Measurements from ENCODE around the gene EMC6.

The EMC6 gene

DNA sequence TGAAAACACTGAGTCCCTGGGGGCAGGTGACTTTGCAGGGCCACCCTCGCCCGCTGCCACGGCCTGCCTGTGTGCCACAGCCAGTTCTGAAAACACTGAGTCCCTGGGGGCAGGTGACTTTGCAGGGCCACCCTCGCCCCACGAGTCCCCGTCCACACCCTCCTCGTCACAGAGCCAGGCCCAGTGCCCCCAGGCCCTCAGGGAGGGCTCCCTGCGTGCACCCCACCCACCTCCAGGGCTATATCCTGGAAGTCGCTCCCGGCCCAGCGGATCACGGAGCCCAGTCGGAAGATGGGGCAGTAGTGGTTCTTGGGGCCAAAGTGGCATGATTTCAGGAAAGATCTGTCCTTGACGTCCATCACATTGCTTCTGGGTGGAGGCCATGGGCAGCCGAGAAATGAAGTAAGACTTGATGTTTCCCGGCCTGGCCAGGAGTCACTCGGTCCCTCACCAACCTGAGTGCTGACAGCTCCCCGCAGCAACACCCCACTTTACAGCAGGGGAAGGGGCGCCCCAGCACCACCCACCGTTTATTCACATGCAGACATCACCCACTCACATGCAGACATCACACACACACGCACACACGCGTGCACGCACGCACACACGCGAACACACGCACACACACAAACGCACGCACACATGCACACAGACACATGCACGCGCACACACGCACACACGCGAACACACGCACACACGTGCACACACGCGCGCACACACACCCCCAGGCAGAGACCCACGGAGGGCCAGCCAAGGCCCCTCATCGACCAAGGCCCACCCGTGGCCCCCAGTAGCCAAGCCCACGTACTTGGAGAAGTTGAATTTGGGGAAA, 20.9 kb downstream of the EMC6 start:
- no peak overlapping the region for H3K4me3 ChIP-seq (ENCODE audit: low read depth, low read length)
- DNase-seq (ENCODE audit: low read depth): no peak
- TF ChIP-seq, protein P1, sequence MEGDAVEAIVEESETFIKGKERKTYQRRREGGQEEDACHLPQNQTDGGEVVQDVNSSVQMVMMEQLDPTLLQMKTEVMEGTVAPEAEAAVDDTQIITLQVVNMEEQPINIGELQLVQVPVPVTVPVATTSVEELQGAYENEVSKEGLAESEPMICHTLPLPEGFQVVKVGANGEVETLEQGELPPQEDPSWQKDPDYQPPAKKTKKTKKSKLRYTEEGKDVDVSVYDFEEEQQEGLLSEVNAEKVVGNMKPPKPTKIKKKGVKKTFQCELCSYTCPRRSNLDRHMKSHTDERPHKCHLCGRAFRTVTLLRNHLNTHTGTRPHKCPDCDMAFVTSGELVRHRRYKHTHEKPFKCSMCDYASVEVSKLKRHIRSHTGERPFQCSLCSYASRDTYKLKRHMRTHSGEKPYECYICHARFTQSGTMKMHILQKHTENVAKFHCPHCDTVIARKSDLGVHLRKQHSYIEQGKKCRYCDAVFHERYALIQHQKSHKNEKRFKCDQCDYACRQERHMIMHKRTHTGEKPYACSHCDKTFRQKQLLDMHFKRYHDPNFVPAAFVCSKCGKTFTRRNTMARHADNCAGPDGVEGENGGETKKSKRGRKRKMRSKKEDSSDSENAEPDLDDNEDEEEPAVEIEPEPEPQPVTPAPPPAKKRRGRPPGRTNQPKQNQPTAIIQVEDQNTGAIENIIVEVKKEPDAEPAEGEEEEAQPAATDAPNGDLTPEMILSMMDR (IDR thresholded peaks at IDR 0.05; ENCODE audit: control insufficient read depth, extremely low read depth, insufficient read depth): no peak

- no peak overlapping the region for H3K4me3 ChIP-seq (ENCODE audit: low read depth, low read length)
- TF ChIP-seq, protein P1 (IDR thresholded peaks at IDR 0.05; ENCODE audit: control insufficient read depth, extremely low read depth, insufficient read depth): no peak
- no peak for DNase-seq (ENCODE audit: low read depth)
Observed at GRCh38 chr17:3690094-3690715, 21.6 kb downstream of the EMC6 start.

DNA sequence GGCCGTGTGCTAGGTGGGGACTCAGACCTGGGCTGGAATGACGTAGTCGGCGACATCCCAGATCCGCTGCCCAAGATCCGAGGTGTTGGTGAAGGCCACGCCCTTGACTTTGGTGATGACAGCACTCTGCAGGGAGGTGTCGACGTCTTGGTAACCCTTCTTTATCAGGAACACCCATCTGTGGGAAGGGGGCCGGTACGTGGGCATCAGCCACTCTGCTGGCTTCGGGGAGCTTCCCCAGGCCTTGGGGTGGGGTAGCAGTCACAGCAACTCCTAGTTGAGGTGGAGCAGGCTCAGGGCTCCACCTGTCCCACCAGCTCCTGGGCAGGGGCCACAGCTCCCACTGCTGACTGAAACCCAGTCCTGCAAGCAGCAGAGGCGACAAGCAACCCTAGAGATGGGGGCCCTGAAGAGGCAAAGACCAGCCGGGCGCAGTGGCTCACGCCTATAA, 23.0 kb downstream of the EMC6 start:
- TF ChIP-seq, protein P1 (IDR thresholded peaks at IDR 0.05; ENCODE audit: control insufficient read depth, extremely low read depth, insufficient read depth): no peak
- DNase-seq (ENCODE audit: low read depth): no peak
- H3K4me3 ChIP-seq (ENCODE audit: low read depth, low read length): no peak overlapping the region

- TF ChIP-seq, protein P1 (IDR thresholded peaks at IDR 0.05; ENCODE audit: control insufficient read depth, extremely low read depth, insufficient read depth): no peak
- DNase-seq (ENCODE audit: low read depth): no peak
Observed at GRCh38 chr17:3692346-3692745, 23.7 kb downstream of the EMC6 start.

GRCh38 chr17:3693141-3693540, 24.5 kb downstream of the EMC6 start:
- TF ChIP-seq, protein P1 (IDR thresholded peaks at IDR 0.05; ENCODE audit: control insufficient read depth, extremely low read depth, insufficient read depth): no peak

More at GRCh38 chr17:3692346-3692745, 23.7 kb downstream of the EMC6 start:
- H3K4me3 ChIP-seq (ENCODE audit: low read depth, low read length): no peak overlapping the region

GRCh38 chr17:3693829-3694231, 25.2 kb downstream of the EMC6 start:
- TF ChIP-seq, protein P1 (IDR thresholded peaks at IDR 0.05; ENCODE audit: control insufficient read depth, extremely low read depth, insufficient read depth): no peak
- DNase-seq (ENCODE audit: low read depth): no peak
- no peak overlapping the region for H3K4me3 ChIP-seq (ENCODE audit: low read depth, low read length)

More at GRCh38 chr17:3693141-3693540, 24.5 kb downstream of the EMC6 start:
- no peak overlapping the region for H3K4me3 ChIP-seq (ENCODE audit: low read depth, low read length)
- no peak for DNase-seq (ENCODE audit: low read depth)
